Karpas-422 (cell line): Measurements from ENCODE around the gene PRR15. TPM values are rescaled to one million over a fixed set of nuclear protein-coding genes. Genes with fewer than 3 reads are reported as not detected.

Experiments
- DNase-seq: peaks from one replicate; pipeline ENCODE4 v3.0.0-alpha.2; 2015
- H2AFZ ChIP-seq: fragments of 200-600 bp; sonication (generic); 2 replicates; pipeline ENCODE4 v1.6.1; 2014; ENCODE audit warnings: antibody characterized with exemption, low read length, mixed read lengths
- H3K27ac ChIP-seq: fragments of 200-600 bp; sonication (generic); 2 replicates; pipeline ENCODE4 v1.5.1; 2014; ENCODE audit warnings: mild to moderate bottlenecking, low read length, moderate library complexity
- H3K27me3 ChIP-seq: fragments of 200-600 bp; sonication (generic); 2 replicates; pipeline ENCODE4 v1.6.1; 2014; ENCODE audit warnings: low read length, mixed read lengths
- H3K36me3 ChIP-seq: fragments of 200-600 bp; sonication (generic); 2 replicates; pipeline ENCODE4 v1.6.1; 2014; ENCODE audit warnings: low read length, mixed read lengths; ENCODE audit not compliant: insufficient read depth
- H3K4me1 ChIP-seq: fragments of 200-600 bp; sonication (generic); 2 replicates; pipeline ENCODE4 v1.6.1; 2014; ENCODE audit warnings: mild to moderate bottlenecking, low read length, mixed read lengths
- H3K4me2 ChIP-seq: fragments of 200-600 bp; sonication (generic); 2 replicates; pipeline ENCODE4 v1.6.1; 2014; ENCODE audit warnings: low read length, low read depth, mild to moderate bottlenecking; ENCODE audit not compliant: poor library complexity, severe bottlenecking
- H3K4me3 ChIP-seq: fragments of 200-600 bp; sonication (generic); 2 replicates; pipeline ENCODE4 v1.5.1; 2014; ENCODE audit warnings: mild to moderate bottlenecking, antibody characterized with exemption, low read length, mixed read lengths
- H3K79me2 ChIP-seq: fragments of 200-600 bp; sonication (generic); 2 replicates; pipeline ENCODE4 v1.6.1; 2014; ENCODE audit warnings: mild to moderate bottlenecking, low read length, mixed read lengths
- H3K9ac ChIP-seq: fragments of 200-600 bp; sonication (generic); 2 replicates; pipeline ENCODE4 v1.6.0; 2014; ENCODE audit warnings: low read length
- H3K9me2 ChIP-seq: fragments of 200-600 bp; sonication (generic), shearing (Covaris generic); replicated peaks from 2 replicates; pipeline ENCODE4 v1.6.0; 2014; ENCODE audit warnings: mild to moderate bottlenecking, low read length, moderate library complexity; ENCODE audit not compliant: insufficient read depth
- H3K9me3 ChIP-seq: fragments of 300-700, 200-600 bp; sonication (generic); 2 replicates; pipeline ENCODE4 v1.6.1; 2014; ENCODE audit warnings: low read length, mixed read lengths
- H4K20me1 ChIP-seq: fragments of 200-600 bp; sonication (generic); 2 replicates; pipeline ENCODE4 v1.6.1; 2014; ENCODE audit warnings: mild to moderate bottlenecking, antibody characterized with exemption, low read length, low read depth; ENCODE audit not compliant: insufficient read depth
- total RNA-seq: library from RNA; depleted of rRNA; stranded (reverse); fragments of >200 nt; shearing (Covaris generic); gene quantifications from 2 replicates; pipeline ENCODE4 v1.2.3, GENCODE V29; 2014; ENCODE audit warnings: low replicate concordance

Gene PRR15
- total RNA-seq, 1 experiment from 2014 or later, result not detected

DNA sequence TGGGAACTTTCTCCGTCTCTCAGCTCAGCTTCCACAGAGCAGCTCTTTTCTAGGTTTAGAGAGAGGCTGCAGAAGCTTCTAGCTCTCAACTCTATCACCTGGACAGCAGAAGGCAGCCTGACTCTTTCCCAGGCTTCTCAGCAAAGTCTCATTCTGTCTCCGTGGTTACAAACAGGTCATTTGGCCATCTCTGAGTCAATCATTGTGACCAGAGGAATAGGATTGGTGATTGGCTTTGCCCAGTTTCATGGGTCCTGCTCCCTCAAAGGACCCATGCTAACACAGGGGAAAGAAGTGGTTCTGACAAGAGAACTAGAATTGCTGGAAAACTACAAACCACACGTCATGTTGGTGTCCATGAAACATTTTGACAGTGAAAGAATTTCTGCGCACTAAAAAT, 43.6 kb downstream of the PRR15 start:
- H3K4me2 ChIP-seq, result no peak overlapping the region

DNA sequence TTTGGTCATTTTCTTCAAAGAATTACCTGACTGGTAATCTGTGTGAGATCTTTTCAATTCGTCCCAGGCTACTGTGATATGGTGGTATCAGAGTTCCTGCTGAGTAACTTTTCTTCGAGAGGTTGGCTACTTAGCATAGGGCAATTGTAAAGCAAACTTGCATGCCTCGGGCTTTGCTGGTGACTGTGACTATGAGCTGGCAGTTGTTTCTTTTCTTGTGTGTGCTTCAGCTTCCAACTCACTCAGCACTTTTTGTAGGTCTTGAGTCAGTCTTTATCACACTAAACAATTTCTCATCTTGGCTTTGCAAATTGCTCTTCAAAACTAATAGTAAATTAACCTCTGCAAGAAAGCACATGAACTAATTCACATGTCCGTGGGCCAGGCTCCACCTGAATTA, 44.3 kb downstream of the PRR15 start:
- DNase-seq, result peak; percentile 19
- Histone ChIP-seq H3K79me2 (no peaks in the 10 kb centered on the region), H3K36me3 (no peaks in the 10 kb centered on the region), H3K9me3 (no peaks in the 10 kb centered on the region), H4K20me1 (no peaks in the 10 kb centered on the region), H3K9ac (no peak overlapping the region), H3K27me3 (no peaks in the 10 kb centered on the region), H3K4me3 (no peak overlapping the region), H3K4me1 (peaks cover 4% of the 10 kb centered on the region), H3K9me2 (no peaks in the 10 kb centered on the region), H2AFZ (no peak overlapping the region), H3K4me2 (no peak overlapping the region), H3K27ac (no peak overlapping the region)

More for the DNA sequence above, 43.6 kb downstream of the PRR15 start:
- Histone ChIP-seq H3K9me3 (no peaks in the 10 kb centered on the region), H3K9me2 (no peaks in the 10 kb centered on the region), H2AFZ (no peak overlapping the region), H3K79me2 (no peaks in the 10 kb centered on the region), H3K4me1 (peaks cover 4% of the 10 kb centered on the region), H3K27ac (no peak overlapping the region), H3K27me3 (no peaks in the 10 kb centered on the region), H3K4me3 (no peak overlapping the region), H3K36me3 (no peaks in the 10 kb centered on the region), H4K20me1 (no peaks in the 10 kb centered on the region), H3K9ac (no peak overlapping the region)
- no peak for DNase-seq

GRCh38 chr7:29609162-29610037, 45.8 kb downstream of the PRR15 start:
- H3K27ac ChIP-seq, result no peak overlapping the region
- no peaks in the 10 kb centered on the region for H3K9me2 ChIP-seq
- no peak overlapping the region for H2AFZ ChIP-seq
- no peak overlapping the region for H3K4me2 ChIP-seq
- H3K36me3 ChIP-seq, result no peaks in the 10 kb centered on the region
- H3K27me3 ChIP-seq, result no peaks in the 10 kb centered on the region
- no peak overlapping the region for H3K9ac ChIP-seq
- H3K9me3 ChIP-seq, result no peaks in the 10 kb centered on the region
- no peaks in the 10 kb centered on the region for H3K79me2 ChIP-seq
- peaks cover 4% of the 10 kb centered on the region for H3K4me1 ChIP-seq
- DNase-seq, result peak; percentile 64
- H3K4me3 ChIP-seq, result no peak overlapping the region
- no peaks in the 10 kb centered on the region for H4K20me1 ChIP-seq

DNA sequence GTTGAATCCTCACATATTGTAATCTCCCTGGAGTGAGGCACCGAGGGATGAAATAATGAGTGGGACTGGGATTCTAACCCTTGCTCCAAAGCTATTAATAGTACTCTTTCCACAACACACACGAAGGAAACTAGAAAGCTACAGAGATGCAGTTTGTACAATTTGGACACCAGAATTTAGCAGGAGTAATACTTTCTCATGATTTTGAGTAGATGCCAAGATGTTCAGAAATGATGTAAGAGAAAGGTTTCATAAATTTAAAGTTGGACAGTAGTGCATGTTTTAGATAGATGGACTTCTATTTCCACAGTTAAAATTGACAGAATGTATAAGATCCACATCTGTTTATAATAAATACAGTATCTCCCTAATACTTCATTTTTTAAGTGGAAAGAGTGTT, 46.5 kb downstream of the PRR15 start:
- Histone ChIP-seq H3K36me3 (no peaks in the 10 kb centered on the region), H3K4me2 (no peak overlapping the region), H3K4me3 (no peak overlapping the region), H2AFZ (no peak overlapping the region), H3K79me2 (no peaks in the 10 kb centered on the region), H3K4me1 (peaks cover 4% of the 10 kb centered on the region), H3K9ac (no peak overlapping the region), H3K27me3 (no peaks in the 10 kb centered on the region), H3K27ac (no peak overlapping the region), H4K20me1 (no peaks in the 10 kb centered on the region), H3K9me3 (no peaks in the 10 kb centered on the region), H3K9me2 (no peaks in the 10 kb centered on the region)
- DNase-seq, result no peak

- H3K79me2 ChIP-seq, result no peaks in the 10 kb centered on the region
- peaks cover 4% of the 10 kb centered on the region for H3K4me1 ChIP-seq
Observed at GRCh38 chr7:29611941-29612544, 48.4 kb downstream of the PRR15 start.

GRCh38 chr7:29612596-29612995, 49.0 kb downstream of the PRR15 start:
- Histone ChIP-seq H2AFZ (no peak overlapping the region), H3K27me3 (no peaks in the 10 kb centered on the region), H3K4me1 (peaks cover 4% of the 10 kb centered on the region), H3K4me2 (no peak overlapping the region), H3K9me2 (no peaks in the 10 kb centered on the region), H3K9ac (no peak overlapping the region), H3K79me2 (no peaks in the 10 kb centered on the region), H4K20me1 (no peaks in the 10 kb centered on the region), H3K27ac (no peak overlapping the region), H3K4me3 (no peak overlapping the region), H3K9me3 (no peaks in the 10 kb centered on the region), H3K36me3 (no peaks in the 10 kb centered on the region)
- DNase-seq, result no peak

More at GRCh38 chr7:29611941-29612544, 48.4 kb downstream of the PRR15 start:
- Histone ChIP-seq H3K9me3 (no peaks in the 10 kb centered on the region), H3K36me3 (no peaks in the 10 kb centered on the region), H2AFZ (0 out of 2 replicates have a peak overlapping the region, but pooled peaks have one; percentile 19), H4K20me1 (no peaks in the 10 kb centered on the region), H3K4me2 (no peak overlapping the region), H3K27me3 (no peaks in the 10 kb centered on the region), H3K9ac (no peak overlapping the region), H3K27ac (no peak overlapping the region), H3K9me2 (no peaks in the 10 kb centered on the region), H3K4me3 (no peak overlapping the region)
- DNase-seq, result no peak

DNA sequence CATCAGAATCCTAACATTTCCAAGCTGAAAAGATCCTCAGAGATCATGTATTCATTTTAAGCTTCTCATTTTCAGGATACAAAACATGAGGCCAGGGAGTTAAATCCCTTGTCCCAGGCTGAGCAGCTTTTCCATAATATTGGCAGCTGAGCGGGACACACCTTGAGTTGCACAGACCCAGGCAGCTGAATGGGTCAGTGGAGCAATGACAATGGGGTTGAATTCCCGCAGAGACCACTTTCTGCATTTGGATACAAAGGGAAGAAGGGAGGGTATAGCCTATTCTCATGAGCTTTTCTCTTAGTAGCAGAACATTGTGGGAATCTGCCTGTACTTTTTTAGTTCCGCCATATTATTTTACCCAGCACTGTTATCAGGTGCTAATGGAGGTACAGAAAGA, 49.5 kb downstream of the PRR15 start:
- H4K20me1 ChIP-seq, result no peaks in the 10 kb centered on the region
- H3K4me3 ChIP-seq, result no peak overlapping the region
- no peaks in the 10 kb centered on the region for H3K36me3 ChIP-seq
- H3K9me3 ChIP-seq, result no peaks in the 10 kb centered on the region
- no peaks in the 10 kb centered on the region for H3K9me2 ChIP-seq
- no peak overlapping the region for H3K27ac ChIP-seq
- no peaks in the 10 kb centered on the region for H3K79me2 ChIP-seq
- peaks cover 4% of the 10 kb centered on the region for H3K4me1 ChIP-seq
- no peak overlapping the region for H3K9ac ChIP-seq
- no peak overlapping the region for H3K4me2 ChIP-seq
- no peak for DNase-seq
- no peaks in the 10 kb centered on the region for H3K27me3 ChIP-seq
- H2AFZ ChIP-seq, result no peak overlapping the region

- no peaks in the 10 kb centered on the region for H3K9me3 ChIP-seq
- peaks cover 4% of the 10 kb centered on the region for H3K4me1 ChIP-seq
- no peak overlapping the region for H3K27ac ChIP-seq
- H3K4me2 ChIP-seq, result no peak overlapping the region
- no peaks in the 10 kb centered on the region for H4K20me1 ChIP-seq
- no peaks in the 10 kb centered on the region for H3K27me3 ChIP-seq
- no peak overlapping the region for H3K4me3 ChIP-seq
- H3K9ac ChIP-seq, result no peak overlapping the region
- no peak for DNase-seq
- H3K9me2 ChIP-seq, result no peaks in the 10 kb centered on the region
- H2AFZ ChIP-seq, result no peak overlapping the region
- H3K79me2 ChIP-seq, result no peaks in the 10 kb centered on the region
- no peaks in the 10 kb centered on the region for H3K36me3 ChIP-seq
Observed at GRCh38 chr7:29614229-29614628, 50.6 kb downstream of the PRR15 start.
